Measurements from ENCODE around the gene FIZ1. TPM values are rescaled to one million over a fixed set of nuclear protein-coding genes. Genes with fewer than 3 reads are reported as not detected.

Gene FIZ1
- total RNA-seq, 2 donors from 2014 or later, result 12.2 to 14.5 TPM

- H3K9me3 ChIP-seq, result no peaks in the 10 kb centered on the region
- no peaks in the 10 kb centered on the region for H3K4me1 ChIP-seq
- TF ChIP-seq CTCF (IDR thresholded peaks at IDR 0.05), result no peak
- DNase-seq, result no peak
- H3K9ac ChIP-seq (ENCODE audit: low read depth in 2 of 2, low read length in 2 of 2), result no peak overlapping the region
- intact Hi-C loops (cut with DNase I), result no loop called here
- no peak overlapping the region for H3K4me3 ChIP-seq
- no peaks in the 10 kb centered on the region for H3K36me3 ChIP-seq
- no peak overlapping the region for H3K27ac ChIP-seq
- H3K27me3 ChIP-seq, result no peaks in the 10 kb centered on the region
Measured at GRCh38 chr19:55596304-55596703, 3.0 kb downstream of the FIZ1 start.

- no peak overlapping the region for H3K4me3 ChIP-seq
- H3K27ac ChIP-seq, result no peak overlapping the region
- no peak for DNase-seq
- no peaks in the 10 kb centered on the region for H3K27me3 ChIP-seq
- no peaks in the 10 kb centered on the region for H3K9me3 ChIP-seq
- no peak for TF ChIP-seq CTCF (IDR thresholded peaks at IDR 0.05)
- no peaks in the 10 kb centered on the region for H3K36me3 ChIP-seq
- H3K4me1 ChIP-seq, result no peaks in the 10 kb centered on the region
- intact Hi-C loops (cut with DNase I), result no loop called here
- H3K9ac ChIP-seq (ENCODE audit: low read depth in 2 of 2, low read length in 2 of 2), result no peak overlapping the region
Measured at GRCh38 chr19:55594996-55595545, 4.2 kb downstream of the FIZ1 start.

DNA sequence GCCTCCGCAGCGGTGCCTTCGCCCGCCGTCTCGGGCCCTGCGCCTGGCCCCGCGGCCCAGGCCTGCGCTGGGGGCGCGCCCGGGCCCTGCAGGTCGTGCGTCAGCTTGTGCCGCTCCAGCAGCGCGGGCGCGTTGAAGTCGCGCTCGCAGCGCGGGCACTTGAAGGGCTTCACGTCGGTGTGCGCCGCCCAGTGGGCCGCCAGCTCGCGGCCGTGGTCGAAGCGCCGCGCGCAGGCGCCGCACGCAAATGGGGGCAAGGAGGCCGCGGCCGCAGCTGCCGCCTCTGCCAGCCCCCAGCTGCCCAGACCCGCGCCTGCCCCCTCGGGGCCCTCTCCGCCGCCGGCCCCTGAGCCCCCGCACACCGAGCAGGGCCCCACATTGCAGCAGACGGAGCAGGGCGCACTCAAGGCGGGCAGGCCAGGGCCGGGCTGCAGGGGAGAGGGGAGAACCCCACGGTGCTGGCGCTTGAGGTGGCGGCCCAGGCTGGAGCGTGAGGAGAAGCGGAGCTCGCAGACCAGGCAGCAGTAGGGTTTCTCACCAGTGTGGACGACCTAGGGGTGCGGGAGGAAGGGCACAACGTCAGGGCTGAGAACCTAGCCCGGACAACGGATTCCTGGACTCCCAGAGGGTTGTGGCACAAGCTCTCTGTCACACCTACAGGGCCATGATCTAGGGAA lies 6.1 kb downstream of the FIZ1 start:
- H3K27ac ChIP-seq, result no peak overlapping the region
- no peaks in the 10 kb centered on the region for H3K4me1 ChIP-seq
- no peak for DNase-seq
- no peak overlapping the region for H3K9ac ChIP-seq (ENCODE audit: low read depth in 2 of 2, low read length in 2 of 2)
- no peak overlapping the region for H3K4me3 ChIP-seq
- H3K9me3 ChIP-seq, result no peaks in the 10 kb centered on the region
- H3K36me3 ChIP-seq, result no peaks in the 10 kb centered on the region
- no peak for TF ChIP-seq CTCF (IDR thresholded peaks at IDR 0.05)
- H3K27me3 ChIP-seq, result no peaks in the 10 kb centered on the region
- intact Hi-C loops (cut with DNase I), result no loop called here

GRCh38 chr19:55592391-55593090 lies 6.8 kb downstream of the FIZ1 start:
- no peak for DNase-seq
- intact Hi-C loops (cut with DNase I), result no loop called here
- no peaks in the 10 kb centered on the region for H3K9me3 ChIP-seq

DNA sequence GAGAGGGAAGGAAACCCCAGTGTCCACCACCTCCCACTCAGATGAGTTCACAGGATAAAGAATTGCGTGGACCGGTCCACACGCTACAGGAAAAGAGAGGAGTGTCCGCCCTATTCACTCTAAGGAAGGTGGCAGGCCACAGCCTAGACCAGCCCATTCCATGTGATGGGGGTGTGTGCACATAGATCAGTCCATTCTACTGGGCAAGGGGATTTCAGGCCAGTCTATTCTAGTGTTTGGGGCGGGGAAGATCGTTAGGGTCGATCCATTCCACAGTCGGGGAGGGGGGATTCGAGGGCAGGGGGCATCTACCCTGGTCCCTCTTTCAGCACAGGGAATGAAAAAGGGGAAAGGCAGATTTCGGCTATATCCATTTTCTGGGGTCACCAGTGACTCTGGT lies 7.8 kb downstream of the FIZ1 start:
- Histone ChIP-seq H3K27me3 (no peaks in the 10 kb centered on the region), H3K9me3 (no peaks in the 10 kb centered on the region), H3K4me1 (peaks cover 3% of the 10 kb centered on the region), H3K4me3 (no peak overlapping the region), H3K27ac (no peak overlapping the region), H3K9ac (ENCODE audit: low read depth in 2 of 2, low read length in 2 of 2) (no peak overlapping the region), H3K36me3 (no peaks in the 10 kb centered on the region)
- no peak for TF ChIP-seq CTCF (IDR thresholded peaks at IDR 0.05)
- intact Hi-C loops (cut with DNase I), result no loop called here
- no peak for DNase-seq

More at GRCh38 chr19:55592391-55593090, 6.8 kb downstream of the FIZ1 start:
- Histone ChIP-seq H3K27me3 (no peaks in the 10 kb centered on the region), H3K4me1 (no peaks in the 10 kb centered on the region), H3K4me3 (no peak overlapping the region), H3K9ac (ENCODE audit: low read depth in 2 of 2, low read length in 2 of 2) (no peak overlapping the region), H3K27ac (no peak overlapping the region), H3K36me3 (no peaks in the 10 kb centered on the region)
- TF ChIP-seq CTCF (IDR thresholded peaks at IDR 0.05), result no peak

All from colonic mucosa (tissue), 4 donors.